ENCODE results near the gene TMEM236. TPM values are rescaled to one million over a fixed set of nuclear protein-coding genes. Genes with fewer than 3 reads are reported as not detected.

TMEM236 gene
- total and polyA plus RNA-seq, 7 donors: 0.15 to 1.0 (median 0.59) TPM

DNA sequence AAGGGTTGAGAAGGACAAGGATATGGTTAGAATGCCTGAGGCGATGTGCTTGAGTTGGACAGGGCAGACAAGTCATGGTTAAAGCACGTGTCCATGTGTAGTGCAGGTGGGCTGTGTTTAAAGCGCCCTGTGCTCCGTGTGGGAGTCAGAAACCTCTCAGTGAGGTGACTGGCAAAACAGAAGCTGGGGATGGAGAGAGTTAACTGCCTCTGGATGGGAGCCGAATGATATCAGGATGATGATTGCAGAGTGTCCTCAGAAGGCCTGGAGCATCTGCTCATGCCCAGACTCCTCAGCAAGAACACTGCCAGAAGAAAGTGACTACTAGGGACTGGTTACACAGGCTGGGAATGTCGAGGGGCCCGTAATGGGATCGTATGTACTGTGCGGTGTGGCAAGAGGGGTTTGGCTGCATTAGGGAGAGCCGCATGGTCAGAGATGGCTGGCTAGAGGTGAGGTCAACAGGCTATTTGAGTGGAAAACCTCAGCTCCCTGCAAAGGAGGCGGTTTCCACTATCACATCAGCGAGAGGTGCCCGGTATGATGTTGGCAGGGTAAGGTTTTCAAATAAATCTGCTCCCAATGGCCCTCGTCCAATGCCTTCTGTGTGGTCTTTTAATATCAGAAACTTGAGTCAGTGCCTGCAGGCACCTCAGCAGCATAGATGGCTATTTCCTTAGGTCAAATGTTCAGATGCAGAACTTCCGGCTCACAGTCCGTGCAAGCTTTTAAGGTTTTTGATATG lies 31.1 kb downstream of the TMEM236 start:
- intact Hi-C loops (cut with DNase I): loop anchor here in 1 of 2 donors (5.0 kb wide), 1 partner anchor 36 kb away; no protein-coding TSS in a partner anchor
- DNase-seq: peak; percentile 53 to 82
- peak; percentile 92 to 96 (median 94) for ATAC-seq
- peak overlapping the region; percentile 86 for H3K27ac ChIP-seq
- H3K4me3 ChIP-seq: peak overlapping the region; percentile 42
- H3K27me3 ChIP-seq (ENCODE audit: insufficient read depth in 3 of 3, low read length in 2 of 3): no peaks in the 10 kb centered on the region
- no peaks in the 10 kb centered on the region for H3K36me3 ChIP-seq (ENCODE audit: insufficient read depth in 1 of 2, low read depth in 1 of 2)
- TF ChIP-seq, protein P1, sequence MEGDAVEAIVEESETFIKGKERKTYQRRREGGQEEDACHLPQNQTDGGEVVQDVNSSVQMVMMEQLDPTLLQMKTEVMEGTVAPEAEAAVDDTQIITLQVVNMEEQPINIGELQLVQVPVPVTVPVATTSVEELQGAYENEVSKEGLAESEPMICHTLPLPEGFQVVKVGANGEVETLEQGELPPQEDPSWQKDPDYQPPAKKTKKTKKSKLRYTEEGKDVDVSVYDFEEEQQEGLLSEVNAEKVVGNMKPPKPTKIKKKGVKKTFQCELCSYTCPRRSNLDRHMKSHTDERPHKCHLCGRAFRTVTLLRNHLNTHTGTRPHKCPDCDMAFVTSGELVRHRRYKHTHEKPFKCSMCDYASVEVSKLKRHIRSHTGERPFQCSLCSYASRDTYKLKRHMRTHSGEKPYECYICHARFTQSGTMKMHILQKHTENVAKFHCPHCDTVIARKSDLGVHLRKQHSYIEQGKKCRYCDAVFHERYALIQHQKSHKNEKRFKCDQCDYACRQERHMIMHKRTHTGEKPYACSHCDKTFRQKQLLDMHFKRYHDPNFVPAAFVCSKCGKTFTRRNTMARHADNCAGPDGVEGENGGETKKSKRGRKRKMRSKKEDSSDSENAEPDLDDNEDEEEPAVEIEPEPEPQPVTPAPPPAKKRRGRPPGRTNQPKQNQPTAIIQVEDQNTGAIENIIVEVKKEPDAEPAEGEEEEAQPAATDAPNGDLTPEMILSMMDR (IDR thresholded peaks at IDR 0.05): no peak
- H3K9me3 ChIP-seq: no peaks in the 10 kb centered on the region
- WGBS, 3 donors: 16 to 23% (median 18%) methylated on average over 16 of the region's 16 CpGs
- peaks cover 26% of the 10 kb centered on the region for H3K4me1 ChIP-seq

DNA sequence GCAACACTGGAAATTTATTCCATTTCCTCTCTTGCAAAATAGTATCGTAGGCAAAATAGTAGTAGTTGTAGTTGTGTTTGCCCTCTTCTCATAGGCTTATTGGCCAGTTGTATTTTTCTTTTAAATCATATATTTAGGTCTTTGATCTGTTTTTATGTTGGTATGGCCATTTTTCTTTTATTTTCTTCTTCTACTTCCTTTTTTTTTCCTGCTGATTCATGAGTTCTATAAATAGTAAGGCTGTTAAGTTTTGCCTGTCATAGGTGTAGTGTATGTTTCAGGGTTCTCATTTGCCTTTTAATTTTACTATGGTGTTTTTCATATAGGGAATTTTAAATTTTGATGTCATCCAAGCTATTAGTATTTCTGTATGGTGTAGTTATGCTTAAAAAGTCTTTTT lies 31.8 kb downstream of the TMEM236 start:
- TF ChIP-seq, protein P1 (IDR thresholded peaks at IDR 0.05): no peak
- ATAC-seq (peak in 2 of 4 donors; percentile 40 to 47), DNase-seq (no peak)
- intact Hi-C loops (cut with DNase I): loop anchor here in 1 of 2 donors (5.0 kb wide), 1 partner anchor 36 kb away; no protein-coding TSS in a partner anchor
- H3K36me3 ChIP-seq (ENCODE audit: insufficient read depth in 1 of 2, low read depth in 1 of 2): no peaks in the 10 kb centered on the region
- H3K4me1 ChIP-seq: peaks cover 26% of the 10 kb centered on the region
- H3K27ac ChIP-seq: peak overlapping the region; percentile 86
- peak overlapping the region; percentile 42 for H3K4me3 ChIP-seq
- H3K27me3 ChIP-seq (ENCODE audit: insufficient read depth in 3 of 3, low read length in 2 of 3): no peaks in the 10 kb centered on the region
- 6 to 38% (median 11%) methylated on average over 1 of the region's 1 CpG for WGBS, 3 donors
- H3K9me3 ChIP-seq: no peaks in the 10 kb centered on the region

DNA sequence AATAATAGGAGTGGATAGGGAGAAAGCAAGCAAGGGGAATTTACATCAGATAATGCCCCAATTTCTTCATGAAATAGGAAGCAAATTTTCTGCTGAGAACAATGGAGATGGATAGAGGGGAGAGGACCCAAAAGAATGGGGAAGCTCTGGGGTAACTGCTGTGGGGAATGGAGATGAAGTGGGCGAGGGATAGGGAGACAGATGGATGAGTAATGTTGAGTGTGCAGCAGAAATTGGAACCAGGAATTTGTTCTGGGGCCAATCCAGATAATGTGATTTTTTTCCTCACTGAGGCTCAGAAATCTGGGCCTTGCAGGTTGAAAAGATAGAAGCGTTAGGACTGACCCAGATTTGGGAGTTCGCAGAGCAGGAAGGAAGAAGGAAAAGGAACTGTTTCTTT lies 32.7 kb downstream of the TMEM236 start:
- intact Hi-C loops (cut with DNase I): loop anchor here in 1 of 2 donors (5.0 kb wide), 1 partner anchor 37 kb away; no protein-coding TSS in a partner anchor
- peaks cover 26% of the 10 kb centered on the region for H3K4me1 ChIP-seq
- no peaks in the 10 kb centered on the region for H3K36me3 ChIP-seq (ENCODE audit: insufficient read depth in 1 of 2, low read depth in 1 of 2)
- ATAC-seq (no peak), DNase-seq (no peak)
- H3K4me3 ChIP-seq: no peak overlapping the region
- 57 to 73% (median 64%) methylated on average over 3 of the region's 3 CpGs for WGBS, 3 donors
- H3K27ac ChIP-seq: peak overlapping the region; percentile 86
- no peaks in the 10 kb centered on the region for H3K27me3 ChIP-seq (ENCODE audit: insufficient read depth in 3 of 3, low read length in 2 of 3)
- no peaks in the 10 kb centered on the region for H3K9me3 ChIP-seq
- TF ChIP-seq, protein P1 (IDR thresholded peaks at IDR 0.05): no peak

DNA sequence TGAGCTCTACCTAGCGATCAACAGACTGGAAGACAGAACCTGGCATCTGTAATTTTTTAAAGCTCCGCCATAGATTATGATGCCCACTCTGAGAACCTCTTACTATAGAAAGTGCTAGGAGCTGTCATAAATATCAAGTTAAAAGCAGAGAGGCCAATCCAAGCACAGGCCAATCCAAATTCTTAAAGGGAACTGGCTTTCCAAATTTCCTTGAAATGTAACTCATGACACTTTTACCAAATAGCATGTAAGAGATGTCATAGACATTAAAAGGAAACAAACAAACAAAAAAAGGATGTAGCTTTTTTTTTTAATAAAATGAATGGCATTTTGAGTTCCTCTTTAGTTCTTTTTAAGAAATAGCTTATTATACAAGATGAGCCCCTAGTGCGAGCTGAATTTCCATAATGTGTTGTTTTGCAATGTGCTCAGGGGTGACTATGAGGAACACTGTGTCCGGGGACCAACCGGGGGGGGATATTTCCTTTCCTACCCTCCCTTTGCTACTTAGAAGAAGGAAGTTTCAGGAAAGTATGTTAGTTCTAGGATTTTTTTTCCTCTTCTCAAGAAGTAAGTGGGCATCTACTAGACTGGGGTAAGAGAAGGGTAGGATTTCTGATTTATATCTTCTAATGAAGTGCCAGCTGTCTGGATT lies 33.4 kb downstream of the TMEM236 start:
- peak overlapping the region; percentile 86 for H3K27ac ChIP-seq
- intact Hi-C loops (cut with DNase I): no loop called here
- H3K4me1 ChIP-seq: peaks cover 26% of the 10 kb centered on the region
- no peak overlapping the region for H3K4me3 ChIP-seq
- 47 to 72% (median 58%) methylated on average over 5 of the region's 5 CpGs for WGBS, 3 donors
- no peaks in the 10 kb centered on the region for H3K36me3 ChIP-seq (ENCODE audit: insufficient read depth in 1 of 2, low read depth in 1 of 2)
- DNase-seq (no peak), ATAC-seq (peak in 1 of 4 donors; percentile 55)
- H3K27me3 ChIP-seq (ENCODE audit: insufficient read depth in 3 of 3, low read length in 2 of 3): no peaks in the 10 kb centered on the region
- no peaks in the 10 kb centered on the region for H3K9me3 ChIP-seq
- TF ChIP-seq, protein P1 (IDR thresholded peaks at IDR 0.05): no peak

All from psoas muscle (tissue), 8 donors.